Measurements from ENCODE around the gene CENPF. TPM values are rescaled to one million over a fixed set of nuclear protein-coding genes. Genes with fewer than 3 reads are reported as not detected.

Gene CENPF
- total and polyA plus RNA-seq, 2 of the 13 experiments (the other 11 are each of a cell fraction or from before 2014, with no cell fraction given), result 14.7 to 84.9 TPM

DNA sequence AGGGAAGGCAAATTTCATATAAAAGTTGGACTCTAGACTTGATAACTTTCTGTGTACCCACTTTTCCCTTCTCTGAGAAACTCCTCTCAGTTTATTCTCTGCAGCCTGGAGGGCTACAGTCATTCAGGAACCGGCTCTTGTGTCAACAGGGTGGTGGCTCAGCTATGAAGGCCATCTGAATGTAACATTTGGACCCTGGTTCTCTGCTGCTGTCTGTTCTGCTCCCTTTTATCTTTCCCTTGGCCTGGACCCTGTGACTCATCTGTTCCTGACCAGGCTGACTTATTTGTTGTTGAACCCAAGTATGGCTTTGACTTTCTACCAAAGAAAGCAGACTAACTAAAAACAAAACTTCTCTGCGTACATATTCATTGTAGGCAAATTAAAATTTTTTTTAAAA is 75.4 kb downstream of the CENPF start (continued):
- TF ChIP-seq SRSF9 (IDR thresholded peaks at IDR 0.05; ENCODE audit: borderline replicate concordance, insufficient read depth, low read depth, low read length, poor library complexity, severe bottlenecking), result no peak
- TF ChIP-seq, protein P1, sequence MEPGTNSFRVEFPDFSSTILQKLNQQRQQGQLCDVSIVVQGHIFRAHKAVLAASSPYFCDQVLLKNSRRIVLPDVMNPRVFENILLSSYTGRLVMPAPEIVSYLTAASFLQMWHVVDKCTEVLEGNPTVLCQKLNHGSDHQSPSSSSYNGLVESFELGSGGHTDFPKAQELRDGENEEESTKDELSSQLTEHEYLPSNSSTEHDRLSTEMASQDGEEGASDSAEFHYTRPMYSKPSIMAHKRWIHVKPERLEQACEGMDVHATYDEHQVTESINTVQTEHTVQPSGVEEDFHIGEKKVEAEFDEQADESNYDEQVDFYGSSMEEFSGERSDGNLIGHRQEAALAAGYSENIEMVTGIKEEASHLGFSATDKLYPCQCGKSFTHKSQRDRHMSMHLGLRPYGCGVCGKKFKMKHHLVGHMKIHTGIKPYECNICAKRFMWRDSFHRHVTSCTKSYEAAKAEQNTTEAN (CRISPR knock-in tag; conservative IDR thresholded peaks at IDR 0.05), result 0 out of 2 replicates have a peak, but pooled peaks have one; percentile 42
- no peak for TF ChIP-seq ZNF558 (CRISPR knock-in tag; IDR thresholded peaks at IDR 0.05; ENCODE audit: borderline replicate concordance)
- 0 out of 2 replicates have a peak, but pooled peaks have one; percentile 31 for TF ChIP-seq NR2F2 (IDR thresholded peaks at IDR 0.05; ENCODE audit: borderline replicate concordance, low read depth)
- TF ChIP-seq RNF2 (conservative IDR thresholded peaks at IDR 0.05; ENCODE audit: low read depth), result no peak
- TF ChIP-seq ZNF124 (CRISPR knock-in tag; IDR thresholded peaks at IDR 0.05), result peak; percentile 87
- TF ChIP-seq RELA (CRISPR knock-in tag; IDR thresholded peaks at IDR 0.05), result no peak
- no peak for TF ChIP-seq HDAC6 (IDR thresholded peaks at IDR 0.05; ENCODE audit: low read depth, low read length)
- no peak for TF ChIP-seq ZBTB2 (CRISPR knock-in tag; IDR thresholded peaks at IDR 0.05; ENCODE audit: low read depth)
- no peak for TF ChIP-seq ZSCAN12 (CRISPR knock-in tag; IDR thresholded peaks at IDR 0.05)
- TF ChIP-seq PRDM10 (CRISPR knock-in tag; IDR thresholded peaks at IDR 0.05; ENCODE audit: low read depth), result peak; percentile 46; the same call in 1 of the 2 replicates
- no peak for TF ChIP-seq KAT7 (CRISPR knock-in tag; IDR thresholded peaks at IDR 0.05; ENCODE audit: borderline replicate concordance)
- peak; percentile 49; the same call in 1 of the 2 replicates for TF ChIP-seq TBX2 (CRISPR knock-in tag; IDR thresholded peaks at IDR 0.05; ENCODE audit: borderline replicate concordance)
- TF ChIP-seq KLF16 (CRISPR knock-in tag; IDR thresholded peaks at IDR 0.05), result peak in 1 of 2 experiments; percentile 56; a peak in 1 of 4 replicates
- TF ChIP-seq, protein P2, sequence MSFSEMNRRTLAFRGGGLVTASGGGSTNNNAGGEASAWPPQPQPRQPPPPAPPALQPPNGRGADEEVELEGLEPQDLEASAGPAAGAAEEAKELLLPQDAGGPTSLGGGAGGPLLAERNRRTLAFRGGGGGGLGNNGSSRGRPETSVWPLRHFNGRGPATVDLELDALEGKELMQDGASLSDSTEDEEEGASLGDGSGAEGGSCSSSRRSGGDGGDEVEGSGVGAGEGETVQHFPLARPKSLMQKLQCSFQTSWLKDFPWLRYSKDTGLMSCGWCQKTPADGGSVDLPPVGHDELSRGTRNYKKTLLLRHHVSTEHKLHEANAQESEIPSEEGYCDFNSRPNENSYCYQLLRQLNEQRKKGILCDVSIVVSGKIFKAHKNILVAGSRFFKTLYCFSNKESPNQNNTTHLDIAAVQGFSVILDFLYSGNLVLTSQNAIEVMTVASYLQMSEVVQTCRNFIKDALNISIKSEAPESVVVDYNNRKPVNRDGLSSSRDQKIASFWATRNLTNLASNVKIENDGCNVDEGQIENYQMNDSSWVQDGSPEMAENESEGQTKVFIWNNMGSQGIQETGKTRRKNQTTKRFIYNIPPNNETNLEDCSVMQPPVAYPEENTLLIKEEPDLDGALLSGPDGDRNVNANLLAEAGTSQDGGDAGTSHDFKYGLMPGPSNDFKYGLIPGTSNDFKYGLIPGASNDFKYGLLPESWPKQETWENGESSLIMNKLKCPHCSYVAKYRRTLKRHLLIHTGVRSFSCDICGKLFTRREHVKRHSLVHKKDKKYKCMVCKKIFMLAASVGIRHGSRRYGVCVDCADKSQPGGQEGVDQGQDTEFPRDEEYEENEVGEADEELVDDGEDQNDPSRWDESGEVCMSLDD (CRISPR knock-in tag; IDR thresholded peaks at IDR 0.05; ENCODE audit: borderline replicate concordance), result no peak
- no peak for TF ChIP-seq ZNF296 (CRISPR knock-in tag; conservative IDR thresholded peaks at IDR 0.05)
- no peak for TF ChIP-seq GPN1 (CRISPR knock-in tag; IDR thresholded peaks at IDR 0.05; ENCODE audit: borderline replicate concordance)
- TF ChIP-seq ZNF383 (CRISPR knock-in tag; IDR thresholded peaks at IDR 0.05; ENCODE audit: borderline replicate concordance), result no peak
- no peak for TF ChIP-seq ZNF776 (CRISPR knock-in tag; IDR thresholded peaks at IDR 0.05)
- no peak for TF ChIP-seq AGO1 (IDR thresholded peaks at IDR 0.05; ENCODE audit: low read depth, low read length, poor library complexity, severe bottlenecking)
- TF ChIP-seq ZNF264 (CRISPR knock-in tag; IDR thresholded peaks at IDR 0.05), result peak; percentile 70; the same call in 1 of the 2 replicates
- TF ChIP-seq SMAD3 (CRISPR knock-in tag; IDR thresholded peaks at IDR 0.05), result 0 out of 2 replicates have a peak, but pooled peaks have one; percentile 50
